ENCODE measurements around the gene TMEM255B. TPM values are rescaled to one million over a fixed set of nuclear protein-coding genes. Genes with fewer than 3 reads are reported as not detected.

Gene TMEM255B
- total RNA-seq, 1 experiment from 2014 or later = 7.7 TPM

DNA sequence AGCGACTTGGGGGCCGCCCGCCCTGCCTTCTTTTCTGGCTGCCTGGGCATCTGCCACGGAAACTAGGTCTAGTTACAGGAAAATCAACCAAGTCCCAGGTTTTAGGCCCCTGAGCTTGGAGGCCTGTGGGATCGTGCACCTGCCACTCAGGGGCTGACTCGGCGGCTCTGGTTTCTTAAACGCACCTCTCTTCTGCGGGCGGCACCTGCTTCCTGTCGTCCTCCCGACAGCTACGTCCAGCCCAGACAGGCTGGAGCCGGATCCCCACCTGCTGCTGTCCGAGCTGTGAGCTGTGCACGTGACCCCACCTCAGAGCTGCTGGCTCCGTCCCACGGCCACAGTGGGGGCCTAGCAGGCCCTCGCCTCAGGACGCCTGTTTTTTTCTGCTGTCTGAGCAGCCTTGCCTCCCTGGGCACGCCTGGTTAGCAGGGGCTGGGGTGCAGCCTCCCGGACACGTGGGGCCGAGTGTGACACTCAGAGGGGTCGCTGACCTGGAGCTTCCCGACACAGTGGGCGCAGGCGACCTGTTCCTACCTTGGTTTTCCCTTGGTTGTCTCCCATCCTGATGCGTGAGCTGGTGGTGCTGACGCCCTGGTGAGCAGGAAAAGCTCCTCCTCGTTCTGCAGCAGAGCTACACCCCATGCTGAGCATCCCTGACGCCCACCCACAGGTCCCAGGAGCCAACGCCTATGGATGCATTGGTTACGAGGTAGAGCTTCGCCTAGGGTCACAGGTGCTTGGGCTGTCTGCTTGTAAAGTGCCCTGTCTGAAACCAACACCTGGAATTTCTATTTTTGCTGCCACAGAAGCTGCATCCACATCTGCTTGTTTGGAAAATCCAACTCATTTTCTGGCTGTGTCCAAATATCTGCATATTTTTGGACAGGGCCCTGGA lies 17.5 kb downstream of the TMEM255B start:
- RAD21 ChIA-PET (ENCODE audit: low non-redundant PET in 1 of 2, low total read pairs in 2 of 2, uncharacterized antibody in 2 of 2, unreplicated experiment in 2 of 2) = no interaction called here
- BruUV-seq (replicated peaks) = no TSS peak

More for the DNA sequence above, 17.5 kb downstream of the TMEM255B start:
- no peaks in the 10 kb centered on the region for H3K9me3 ChIP-seq (ENCODE audit: control insufficient read depth in 1 of 2, insufficient read depth in 1 of 2, low read depth in 1 of 2, low read length in 2 of 2)
- H3K4me1 ChIP-seq (ENCODE audit: control insufficient read depth in 1 of 2, insufficient read depth in 2 of 2, low read length in 2 of 2) = peaks cover 0 to 8% of the 10 kb centered on the region in 2 experiments; a peak in 2 of 4 replicates
- no peak overlapping the region for H3K9ac ChIP-seq (ENCODE audit: low read length)
- POLR2A ChIA-PET = no interaction called here
- no peak overlapping the region for H3K27ac ChIP-seq (ENCODE audit: low read depth, low read length)
- CTCF ChIA-PET = no interaction called here
- H2AFZ ChIP-seq (ENCODE audit: low read depth, low read length, poor library complexity, severe bottlenecking) = no peak overlapping the region
- H3K4me3 ChIP-seq (replicated peaks in 1 of 2; ENCODE audit: low read depth in 1 of 2, low read length in 2 of 2) = no peak overlapping the region
- ATAC-seq (no peak), DNase-seq (ENCODE audit: low read depth, low spot score) (no peak)
- H3K79me2 ChIP-seq (ENCODE audit: insufficient read depth, low read length) = no peaks in the 10 kb centered on the region
- H3K9me2 ChIP-seq (ENCODE audit: insufficient read depth) = no peaks in the 10 kb centered on the region
- no peak for TF ChIP-seq SRF (IDR thresholded peaks at IDR 0.05; ENCODE audit: low read depth)
- no peak for TF ChIP-seq EZH2phosphoT487 (IDR thresholded peaks at IDR 0.05; ENCODE audit: borderline replicate concordance)
- TF ChIP-seq, protein P1, sequence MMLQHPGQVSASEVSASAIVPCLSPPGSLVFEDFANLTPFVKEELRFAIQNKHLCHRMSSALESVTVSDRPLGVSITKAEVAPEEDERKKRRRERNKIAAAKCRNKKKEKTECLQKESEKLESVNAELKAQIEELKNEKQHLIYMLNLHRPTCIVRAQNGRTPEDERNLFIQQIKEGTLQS (IDR thresholded peaks at IDR 0.05) = no peak
- TF ChIP-seq, protein P2, sequence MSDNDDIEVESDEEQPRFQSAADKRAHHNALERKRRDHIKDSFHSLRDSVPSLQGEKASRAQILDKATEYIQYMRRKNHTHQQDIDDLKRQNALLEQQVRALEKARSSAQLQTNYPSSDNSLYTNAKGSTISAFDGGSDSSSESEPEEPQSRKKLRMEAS (IDR thresholded peaks at IDR 0.05) = no peak
- TF ChIP-seq REST (IDR thresholded peaks at IDR 0.05; ENCODE audit: low read depth) = no peak
- TF ChIP-seq EZH2 (IDR thresholded peaks at IDR 0.05) = no peak
- TF ChIP-seq ZFX (IDR thresholded peaks at IDR 0.05) = no peak
- no peaks in the 10 kb centered on the region for H4K20me1 ChIP-seq (ENCODE audit: insufficient read depth)
- intact Hi-C loops (cut with micrococcal nuclease) = no loop called here
- H3K36me3 ChIP-seq (ENCODE audit: control insufficient read depth in 1 of 2, insufficient read depth in 2 of 2, low read length in 2 of 2) = no peaks in the 10 kb centered on the region
- H3K27me3 ChIP-seq (ENCODE audit: insufficient read depth, low read length) = no peaks in the 10 kb centered on the region
- no peak overlapping the region for H3K4me2 ChIP-seq (ENCODE audit: low read length)
